ENCODE measurements around the gene IFNW1. TPM values are rescaled to one million over a fixed set of nuclear protein-coding genes. Genes with fewer than 3 reads are reported as not detected.
"Not testable (repeated sequence)": the region's sequence is repeated elsewhere in the genome, so short reads cannot be mapped to it uniquely, and the experiment has no call there.

Gene IFNW1
- not detected in 2 replicates for total RNA-seq (2022)
- Bru-seq, nascent RNA, result not detected
- not detected for BruChase-seq, experiment 1, labeled RNA remaining after a 6-hour chase
- BruChase-seq, experiment 2, labeled RNA remaining after a 2-hour chase, result not detected
- long read RNA-seq, result 0 reads

- TF ChIP-seq CTCF (IDR thresholded peaks at IDR 0.05; ENCODE audit: unreplicated experiment), result no peak
- DNase-seq, result no peak
- intact Hi-C loops (cut with micrococcal nuclease; ENCODE audit: unreplicated experiment), result no loop called here
- H3K27ac Mint-ChIP-seq (ENCODE audit: unreplicated experiment), result no peak within 1 kb of the TSS
- no peaks in the 10 kb centered on the region for H3K4me1 Mint-ChIP-seq (ENCODE audit: low read depth, unreplicated experiment)
- H3K27me3 Mint-ChIP-seq (ENCODE audit: unreplicated experiment), result peaks cover 7% of the 10 kb centered on the region
- H3K36me3 Mint-ChIP-seq (ENCODE audit: insufficient read depth, unreplicated experiment), result no peaks in the 10 kb centered on the region
- BruUV-seq (replicated peaks), result no TSS peak
- CTCF ChIA-PET, result no interaction called here
- no peak within 1 kb of the TSS for H3K4me3 Mint-ChIP-seq (ENCODE audit: low read depth, unreplicated experiment)
- H3K9me3 Mint-ChIP-seq (ENCODE audit: low read depth, unreplicated experiment), result no peaks in the 10 kb centered on the region
These were observed at the start of gene IFNW1 for GRCh38 chr9:21141427-21141882. IFNW1 (minus strand) TSS chr9:21141832; CDS start chr9:21141570, 262 bp downstream.

GRCh38 chr9:21187487-21187886 lies 45.9 kb upstream of the IFNW1 start, which contains the start of gene IFNA4:
IFNA4 (minus strand) TSS chr9:21187587; CDS start chr9:21187531, 56 bp downstream.
- CTCF ChIA-PET; H3K36me3 Mint-ChIP-seq (ENCODE audit: insufficient read depth, unreplicated experiment); DNase-seq; intact Hi-C loops (cut with micrococcal nuclease; ENCODE audit: unreplicated experiment); H3K9me3 Mint-ChIP-seq (ENCODE audit: low read depth, unreplicated experiment); H3K27ac Mint-ChIP-seq (ENCODE audit: unreplicated experiment); H3K4me3 Mint-ChIP-seq (ENCODE audit: low read depth, unreplicated experiment); H3K4me1 Mint-ChIP-seq (ENCODE audit: low read depth, unreplicated experiment); H3K27me3 Mint-ChIP-seq (ENCODE audit: unreplicated experiment); BruUV-seq (replicated peaks): not testable (repeated sequence)

GRCh38 chr9:21182810-21183736 lies 41.4 kb upstream of the IFNW1 start:
- DNase-seq, result peak; percentile 24
- H3K27me3 Mint-ChIP-seq (ENCODE audit: unreplicated experiment); H3K4me1 Mint-ChIP-seq (ENCODE audit: low read depth, unreplicated experiment); H3K9me3 Mint-ChIP-seq (ENCODE audit: low read depth, unreplicated experiment); H3K36me3 Mint-ChIP-seq (ENCODE audit: insufficient read depth, unreplicated experiment); intact Hi-C loops (cut with micrococcal nuclease; ENCODE audit: unreplicated experiment); H3K4me3 Mint-ChIP-seq (ENCODE audit: low read depth, unreplicated experiment); BruUV-seq (replicated peaks); H3K27ac Mint-ChIP-seq (ENCODE audit: unreplicated experiment): not testable (repeated sequence)
- CTCF ChIA-PET, result interaction anchor here (1.3 kb wide), 1 partner anchor 12 kb away, joined by 4 read pairs; no protein-coding TSS in a partner anchor
- TF ChIP-seq CTCF (IDR thresholded peaks at IDR 0.05; ENCODE audit: unreplicated experiment), result peak; percentile 43

GRCh38 chr9:21174671-21175070 lies 33.0 kb upstream of the IFNW1 start:
- no peak for TF ChIP-seq CTCF (IDR thresholded peaks at IDR 0.05; ENCODE audit: unreplicated experiment)
- no TSS peak for BruUV-seq (replicated peaks)
- CTCF ChIA-PET, result no interaction called here
- H3K4me1 Mint-ChIP-seq (ENCODE audit: low read depth, unreplicated experiment), result no peaks in the 10 kb centered on the region
- no peak for DNase-seq
- no peaks in the 10 kb centered on the region for H3K9me3 Mint-ChIP-seq (ENCODE audit: low read depth, unreplicated experiment)
- no peaks in the 10 kb centered on the region for H3K36me3 Mint-ChIP-seq (ENCODE audit: insufficient read depth, unreplicated experiment)
- H3K27ac Mint-ChIP-seq (ENCODE audit: unreplicated experiment), result no peak overlapping the region
- peaks cover 14% of the 10 kb centered on the region for H3K27me3 Mint-ChIP-seq (ENCODE audit: unreplicated experiment)
- intact Hi-C loops (cut with micrococcal nuclease; ENCODE audit: unreplicated experiment), result no loop called here
- no peak overlapping the region for H3K4me3 Mint-ChIP-seq (ENCODE audit: low read depth, unreplicated experiment)

All from Calu3 (cell line).